ENCODE measurements around the gene NCOA1. TPM values are rescaled to one million over a fixed set of nuclear protein-coding genes. Genes with fewer than 3 reads are reported as not detected.
A peak's percentile ranks its signal among the peaks of the same experiment; 100 is the strongest.

The NCOA1 gene
- polyA plus RNA-seq, 3 donors: 7.3 to 30.2 (median 10.2) TPM

GRCh38 chr2:24779116-24779515 lies 288.1 kb downstream of the NCOA1 start:
- no peak overlapping the region for H3K27ac Mint-ChIP-seq
- H3K36me3 Mint-ChIP-seq: no peaks in the 10 kb centered on the region
- H3K27me3 Mint-ChIP-seq (ENCODE audit: low read depth in 3 of 3): peaks cover 0 to 5% (median 3%) of the 10 kb centered on the region in 3 donors
- WGBS (ENCODE audit: insufficient coverage): 8% methylated on average over 2 of the region's 2 CpGs
- peaks cover 8% of the 10 kb centered on the region for H3K4me1 Mint-ChIP-seq
- Histone ChIP-seq H3K9ac (ENCODE audit: insufficient read depth, low read length, poor library complexity, severe bottlenecking) (no peak overlapping the region), H3K9me3 (replicated peaks in 1 of 2; ENCODE audit: control insufficient read depth in 1 of 2, insufficient read depth in 1 of 2, low read length in 2 of 2) (peaks cover 3% of the 10 kb centered on the region in 2 donors), H3K4me3 (replicated peaks in 1 of 3; ENCODE audit: low read depth in 2 of 3, low read length in 3 of 3) (no peak overlapping the region), H3K27ac (ENCODE audit: low read depth in 1 of 2, low read length in 2 of 2) (no peak overlapping the region), H3K4me2 (replicated peaks; ENCODE audit: extremely low read depth, low read length, poor library complexity, severe bottlenecking) (no peak overlapping the region), H3K36me3 (replicated peaks in 1 of 2; ENCODE audit: control insufficient read depth in 1 of 2, insufficient read depth in 2 of 2, low read length in 2 of 2) (no peaks in the 10 kb centered on the region), H3K27me3 (ENCODE audit: control insufficient read depth in 2 of 2, insufficient read depth in 2 of 2, low read length in 2 of 2) (no peaks in the 10 kb centered on the region), H2AFZ (ENCODE audit: insufficient read depth, low read depth, low read length, poor library complexity, severe bottlenecking) (no peak overlapping the region), H4K20me1 (ENCODE audit: insufficient read depth, low read length) (no peaks in the 10 kb centered on the region), H3K4me1 (ENCODE audit: control insufficient read depth in 1 of 2, insufficient read depth in 2 of 2, low read length in 2 of 2) (peaks cover 7% of the 10 kb centered on the region in 2 donors), H3K79me2 (ENCODE audit: insufficient read depth, low read length) (no peaks in the 10 kb centered on the region)
- intact Hi-C loops (cut with micrococcal nuclease): no loop called here
- no peak overlapping the region for H3K4me3 Mint-ChIP-seq
- peak; percentile 3 to 18 (median 14) for DNase-seq
- TF ChIP-seq CTCF (IDR thresholded peaks at IDR 0.05): no peak
- H3K9me3 Mint-ChIP-seq: peaks cover 0 to 9% (median 4%) of the 10 kb centered on the region in 7 donors

GRCh38 chr2:24783641-24784040 lies 292.6 kb downstream of the NCOA1 start:
- peaks cover 0 to 5% of the 10 kb centered on the region in 2 donors for H3K36me3 Mint-ChIP-seq
- H3K27me3 Mint-ChIP-seq (ENCODE audit: low read depth in 3 of 3): peaks cover 0 to 2% (median 0%) of the 10 kb centered on the region in 3 donors
- H3K4me1 ChIP-seq (ENCODE audit: control insufficient read depth in 1 of 2, insufficient read depth in 2 of 2, low read length in 2 of 2): peaks cover 19 to 20% of the 10 kb centered on the region in 2 donors
- no peak overlapping the region for H3K27ac Mint-ChIP-seq
- TF ChIP-seq CTCF (IDR thresholded peaks at IDR 0.05): no peak
- H3K4me1 Mint-ChIP-seq: peaks cover 23% of the 10 kb centered on the region
- H3K4me3 Mint-ChIP-seq: no peak overlapping the region
- H3K27me3 ChIP-seq (ENCODE audit: control insufficient read depth in 2 of 2, insufficient read depth in 2 of 2, low read length in 2 of 2): no peaks in the 10 kb centered on the region
- peaks cover 4 to 20% (median 12%) of the 10 kb centered on the region in 7 donors for H3K9me3 Mint-ChIP-seq
- no peaks in the 10 kb centered on the region for H4K20me1 ChIP-seq (ENCODE audit: insufficient read depth, low read length)
- no peak overlapping the region for H3K9ac ChIP-seq (ENCODE audit: insufficient read depth, low read length, poor library complexity, severe bottlenecking)
- H3K4me2 ChIP-seq (replicated peaks; ENCODE audit: extremely low read depth, low read length, poor library complexity, severe bottlenecking): no peak overlapping the region
- H3K79me2 ChIP-seq (ENCODE audit: insufficient read depth, low read length): no peaks in the 10 kb centered on the region
- no peak overlapping the region for H3K27ac ChIP-seq (ENCODE audit: low read depth in 1 of 2, low read length in 2 of 2)
- intact Hi-C loops (cut with micrococcal nuclease): no loop called here
- H3K9me3 ChIP-seq (replicated peaks in 1 of 2; ENCODE audit: control insufficient read depth in 1 of 2, insufficient read depth in 1 of 2, low read length in 2 of 2): peaks cover 3 to 4% of the 10 kb centered on the region in 2 donors
- WGBS (ENCODE audit: insufficient coverage): no CpG with 5 or more reads among the region's 3 CpGs
- no peak for DNase-seq
- H2AFZ ChIP-seq (ENCODE audit: insufficient read depth, low read depth, low read length, poor library complexity, severe bottlenecking): no peak overlapping the region
- H3K36me3 ChIP-seq (replicated peaks in 1 of 2; ENCODE audit: control insufficient read depth in 1 of 2, insufficient read depth in 2 of 2, low read length in 2 of 2): peaks cover 0 to 4% of the 10 kb centered on the region in 2 donors
- H3K4me3 ChIP-seq (replicated peaks in 1 of 3; ENCODE audit: low read depth in 2 of 3, low read length in 3 of 3): no peak overlapping the region

Data from CD14-positive monocyte (primary cell).